ENCODE data around the gene EEF1AKMT1.

DNA sequence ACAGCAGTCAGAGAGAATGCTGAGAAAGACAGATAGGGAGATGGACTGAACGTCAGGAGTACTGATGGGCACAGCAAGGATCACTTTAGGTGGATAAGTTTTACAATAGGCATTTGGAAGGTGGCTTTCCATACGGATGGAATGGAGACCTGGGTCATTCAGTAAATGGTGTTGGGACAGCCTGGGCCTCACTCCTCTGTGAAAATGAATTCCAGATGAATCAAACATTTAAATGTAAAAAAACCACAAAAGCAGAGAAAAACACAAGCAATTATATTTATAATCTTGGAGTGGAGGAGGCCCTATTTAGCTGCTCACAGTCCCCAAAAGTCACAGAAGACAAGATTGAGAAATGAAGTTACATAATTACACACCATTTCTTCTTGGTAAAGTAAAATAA lies 65.5 kb downstream of the EEF1AKMT1 start:
- no peak for TF ChIP-seq POLR2A (IDR thresholded peaks at IDR 0.05)
- TF ChIP-seq, protein P1, sequence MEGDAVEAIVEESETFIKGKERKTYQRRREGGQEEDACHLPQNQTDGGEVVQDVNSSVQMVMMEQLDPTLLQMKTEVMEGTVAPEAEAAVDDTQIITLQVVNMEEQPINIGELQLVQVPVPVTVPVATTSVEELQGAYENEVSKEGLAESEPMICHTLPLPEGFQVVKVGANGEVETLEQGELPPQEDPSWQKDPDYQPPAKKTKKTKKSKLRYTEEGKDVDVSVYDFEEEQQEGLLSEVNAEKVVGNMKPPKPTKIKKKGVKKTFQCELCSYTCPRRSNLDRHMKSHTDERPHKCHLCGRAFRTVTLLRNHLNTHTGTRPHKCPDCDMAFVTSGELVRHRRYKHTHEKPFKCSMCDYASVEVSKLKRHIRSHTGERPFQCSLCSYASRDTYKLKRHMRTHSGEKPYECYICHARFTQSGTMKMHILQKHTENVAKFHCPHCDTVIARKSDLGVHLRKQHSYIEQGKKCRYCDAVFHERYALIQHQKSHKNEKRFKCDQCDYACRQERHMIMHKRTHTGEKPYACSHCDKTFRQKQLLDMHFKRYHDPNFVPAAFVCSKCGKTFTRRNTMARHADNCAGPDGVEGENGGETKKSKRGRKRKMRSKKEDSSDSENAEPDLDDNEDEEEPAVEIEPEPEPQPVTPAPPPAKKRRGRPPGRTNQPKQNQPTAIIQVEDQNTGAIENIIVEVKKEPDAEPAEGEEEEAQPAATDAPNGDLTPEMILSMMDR (IDR thresholded peaks at IDR 0.05), result no peak
- TF ChIP-seq EP300 (IDR thresholded peaks at IDR 0.05), result no peak

Measured in ovary (tissue), 3 donors.